ENCODE results near the gene PRUNE2.

GRCh38 chr9:76717176-76717575 is 188.7 kb downstream of the PRUNE2 start:
- TF ChIP-seq POLR2AphosphoS5 (IDR thresholded peaks at IDR 0.05; ENCODE audit: low read depth, low read length) (no peak), TAF1 (IDR thresholded peaks at IDR 0.05; ENCODE audit: borderline replicate concordance, insufficient read depth, low read length) (no peak), SIN3A (IDR thresholded peaks at IDR 0.05; ENCODE audit: borderline replicate concordance, insufficient read depth, low read length) (no peak), REST (IDR thresholded peaks at IDR 0.05; ENCODE audit: insufficient read depth in 1 of 2, low read depth in 2 of 2, low read length in 2 of 2) (no peak)
